ENCODE results near the gene SLC25A52. TPM values are rescaled to one million over a fixed set of nuclear protein-coding genes. Genes with fewer than 3 reads are reported as not detected.

Gene SLC25A52
- 0.22 TPM in 1 of 2 replicates, not detected in the other for total RNA-seq

DNA sequence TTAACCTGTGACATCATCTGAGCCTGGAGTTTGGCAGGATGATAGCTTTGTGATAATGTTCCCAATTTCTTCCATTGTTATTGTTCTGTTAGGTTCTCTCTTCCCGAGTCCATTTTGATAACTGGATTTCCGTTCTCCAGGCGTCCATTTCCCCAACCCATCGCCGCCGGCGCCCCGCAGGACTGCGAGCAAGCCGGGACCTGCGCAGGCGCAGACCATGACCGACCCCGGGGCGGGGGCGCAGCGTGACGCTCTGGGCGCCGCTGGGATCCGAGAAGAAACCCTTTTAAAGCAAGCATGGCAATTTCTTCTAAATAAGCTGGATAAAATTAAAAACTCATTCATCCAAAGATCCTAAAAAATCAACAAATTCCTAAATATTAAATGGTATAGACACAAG is at the start of gene SLC25A52:
Gene SLC25A52 (minus strand): TSS at position 186 of the 400 bp plus-strand sequence. CDS start 219 bp downstream, outside the sequence.

Other genes starting within 250 kb of the SLC25A52 start
- not detected in 2 replicates for gene TTR, start 169.0 kb downstream of the SLC25A52 start, total RNA-seq
- gene B4GALT6, start 76.3 kb downstream of the SLC25A52 start, total RNA-seq = 6.2 and 6.6 TPM in 2 replicates
- gene TRAPPC8, start 182.2 kb upstream of the SLC25A52 start, total RNA-seq = 54.8 and 57.7 TPM in 2 replicates

Measured in uterine smooth muscle cell (primary cell).